ENCODE measurements around the gene PCBP4.

The PCBP4 gene

DNA sequence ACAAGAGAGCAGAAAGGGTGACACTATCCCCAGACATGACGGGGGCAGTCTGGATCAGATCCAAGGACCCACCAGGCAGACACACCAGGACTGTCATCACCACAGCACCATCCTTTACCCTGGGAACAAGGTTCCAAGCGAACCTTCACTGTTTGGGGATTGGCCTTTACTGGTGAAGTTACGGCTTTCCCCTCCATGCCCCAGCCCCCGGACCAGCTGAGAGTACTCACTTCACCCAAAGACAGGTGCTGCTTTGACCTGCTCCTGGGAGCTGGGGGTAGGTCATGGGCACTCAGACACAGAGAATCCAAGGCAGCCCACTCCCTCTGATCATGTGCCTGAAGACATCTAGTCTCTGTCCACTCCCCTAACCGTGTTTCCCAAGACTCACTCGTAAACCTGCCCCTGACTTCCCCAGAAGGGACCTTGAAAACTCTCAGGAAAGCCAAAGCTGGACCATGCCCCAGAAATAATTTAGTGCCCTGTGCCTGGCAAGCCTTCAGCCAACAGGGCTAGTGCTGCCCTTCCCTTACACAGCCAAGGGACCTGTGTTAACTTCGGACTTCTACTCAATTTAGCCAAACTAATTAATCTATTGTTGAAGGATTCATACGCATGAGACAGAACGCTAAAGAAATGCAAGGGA lies 28.4 kb downstream of the PCBP4 start (continued):
- TF ChIP-seq, protein P1, sequence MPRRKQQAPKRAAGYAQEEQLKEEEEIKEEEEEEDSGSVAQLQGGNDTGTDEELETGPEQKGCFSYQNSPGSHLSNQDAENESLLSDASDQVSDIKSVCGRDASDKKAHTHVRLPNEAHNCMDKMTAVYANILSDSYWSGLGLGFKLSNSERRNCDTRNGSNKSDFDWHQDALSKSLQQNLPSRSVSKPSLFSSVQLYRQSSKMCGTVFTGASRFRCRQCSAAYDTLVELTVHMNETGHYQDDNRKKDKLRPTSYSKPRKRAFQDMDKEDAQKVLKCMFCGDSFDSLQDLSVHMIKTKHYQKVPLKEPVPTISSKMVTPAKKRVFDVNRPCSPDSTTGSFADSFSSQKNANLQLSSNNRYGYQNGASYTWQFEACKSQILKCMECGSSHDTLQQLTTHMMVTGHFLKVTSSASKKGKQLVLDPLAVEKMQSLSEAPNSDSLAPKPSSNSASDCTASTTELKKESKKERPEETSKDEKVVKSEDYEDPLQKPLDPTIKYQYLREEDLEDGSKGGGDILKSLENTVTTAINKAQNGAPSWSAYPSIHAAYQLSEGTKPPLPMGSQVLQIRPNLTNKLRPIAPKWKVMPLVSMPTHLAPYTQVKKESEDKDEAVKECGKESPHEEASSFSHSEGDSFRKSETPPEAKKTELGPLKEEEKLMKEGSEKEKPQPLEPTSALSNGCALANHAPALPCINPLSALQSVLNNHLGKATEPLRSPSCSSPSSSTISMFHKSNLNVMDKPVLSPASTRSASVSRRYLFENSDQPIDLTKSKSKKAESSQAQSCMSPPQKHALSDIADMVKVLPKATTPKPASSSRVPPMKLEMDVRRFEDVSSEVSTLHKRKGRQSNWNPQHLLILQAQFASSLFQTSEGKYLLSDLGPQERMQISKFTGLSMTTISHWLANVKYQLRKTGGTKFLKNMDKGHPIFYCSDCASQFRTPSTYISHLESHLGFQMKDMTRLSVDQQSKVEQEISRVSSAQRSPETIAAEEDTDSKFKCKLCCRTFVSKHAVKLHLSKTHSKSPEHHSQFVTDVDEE (CRISPR knock-in tag; IDR thresholded peaks at IDR 0.05): no peak
- TF ChIP-seq, protein P2, sequence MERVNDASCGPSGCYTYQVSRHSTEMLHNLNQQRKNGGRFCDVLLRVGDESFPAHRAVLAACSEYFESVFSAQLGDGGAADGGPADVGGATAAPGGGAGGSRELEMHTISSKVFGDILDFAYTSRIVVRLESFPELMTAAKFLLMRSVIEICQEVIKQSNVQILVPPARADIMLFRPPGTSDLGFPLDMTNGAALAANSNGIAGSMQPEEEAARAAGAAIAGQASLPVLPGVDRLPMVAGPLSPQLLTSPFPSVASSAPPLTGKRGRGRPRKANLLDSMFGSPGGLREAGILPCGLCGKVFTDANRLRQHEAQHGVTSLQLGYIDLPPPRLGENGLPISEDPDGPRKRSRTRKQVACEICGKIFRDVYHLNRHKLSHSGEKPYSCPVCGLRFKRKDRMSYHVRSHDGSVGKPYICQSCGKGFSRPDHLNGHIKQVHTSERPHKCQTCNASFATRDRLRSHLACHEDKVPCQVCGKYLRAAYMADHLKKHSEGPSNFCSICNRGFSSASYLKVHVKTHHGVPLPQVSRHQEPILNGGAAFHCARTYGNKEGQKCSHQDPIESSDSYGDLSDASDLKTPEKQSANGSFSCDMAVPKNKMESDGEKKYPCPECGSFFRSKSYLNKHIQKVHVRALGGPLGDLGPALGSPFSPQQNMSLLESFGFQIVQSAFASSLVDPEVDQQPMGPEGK (CRISPR knock-in tag; IDR thresholded peaks at IDR 0.05; ENCODE audit: borderline replicate concordance): no peak

DNA sequence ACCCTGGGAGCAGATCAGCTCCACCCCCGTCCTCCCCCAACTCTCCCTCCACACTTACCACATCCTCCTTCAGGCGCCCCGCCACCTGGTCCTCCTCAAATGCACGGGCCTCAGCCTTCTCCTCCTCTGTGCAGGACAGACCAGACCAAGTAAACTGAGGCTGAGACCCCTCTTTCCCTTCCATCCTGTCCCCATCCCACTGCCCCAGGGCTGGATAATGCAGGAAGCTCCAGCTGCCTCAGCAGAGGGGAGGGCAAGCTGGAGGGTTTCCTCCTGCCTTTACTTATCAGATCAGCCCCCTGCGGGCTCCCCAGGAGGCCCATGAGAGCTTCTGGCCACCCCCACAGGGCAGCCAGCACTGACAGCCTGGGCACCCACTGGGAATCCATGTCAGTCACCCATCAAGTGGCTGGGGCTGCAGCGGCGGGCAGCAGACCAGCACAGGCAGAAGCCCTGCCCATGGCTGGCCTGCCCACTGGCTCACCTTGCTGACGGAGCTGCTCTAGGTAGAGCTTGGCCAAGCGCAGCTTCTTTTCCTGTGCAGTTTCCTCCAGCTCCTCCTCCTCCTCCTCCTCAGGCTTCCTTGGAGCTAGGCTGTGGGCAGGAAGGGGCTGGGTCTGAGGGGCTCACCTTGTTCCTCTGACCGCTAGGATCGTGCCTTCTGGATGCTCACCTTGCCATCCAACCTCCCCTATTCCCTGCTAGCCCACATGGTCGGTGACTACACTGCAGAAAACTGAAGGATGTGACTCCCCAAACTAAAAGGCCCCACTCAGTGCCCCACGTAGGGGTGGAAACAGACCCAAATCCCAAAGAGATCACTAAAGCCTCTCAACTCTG lies 29.4 kb downstream of the PCBP4 start:
- no peak for ATAC-seq
- TF ChIP-seq, protein P3, sequence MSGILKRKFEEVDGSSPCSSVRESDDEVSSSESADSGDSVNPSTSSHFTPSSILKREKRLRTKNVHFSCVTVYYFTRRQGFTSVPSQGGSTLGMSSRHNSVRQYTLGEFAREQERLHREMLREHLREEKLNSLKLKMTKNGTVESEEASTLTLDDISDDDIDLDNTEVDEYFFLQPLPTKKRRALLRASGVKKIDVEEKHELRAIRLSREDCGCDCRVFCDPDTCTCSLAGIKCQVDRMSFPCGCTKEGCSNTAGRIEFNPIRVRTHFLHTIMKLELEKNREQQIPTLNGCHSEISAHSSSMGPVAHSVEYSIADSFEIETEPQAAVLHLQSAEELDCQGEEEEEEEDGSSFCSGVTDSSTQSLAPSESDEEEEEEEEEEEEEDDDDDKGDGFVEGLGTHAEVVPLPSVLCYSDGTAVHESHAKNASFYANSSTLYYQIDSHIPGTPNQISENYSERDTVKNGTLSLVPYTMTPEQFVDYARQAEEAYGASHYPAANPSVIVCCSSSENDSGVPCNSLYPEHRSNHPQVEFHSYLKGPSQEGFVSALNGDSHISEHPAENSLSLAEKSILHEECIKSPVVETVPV (CRISPR knock-in tag; IDR thresholded peaks at IDR 0.05): no peak
- TF ChIP-seq RARB (CRISPR knock-in tag; IDR thresholded peaks at IDR 0.05): no peak
- TF ChIP-seq ZNF70 (CRISPR knock-in tag; IDR thresholded peaks at IDR 0.05): no peak
- TF ChIP-seq ZC3H10 (CRISPR knock-in tag; IDR thresholded peaks at IDR 0.05): no peak
- no peak for TF ChIP-seq TCF4 (CRISPR knock-in tag; IDR thresholded peaks at IDR 0.05; ENCODE audit: borderline replicate concordance)

DNA sequence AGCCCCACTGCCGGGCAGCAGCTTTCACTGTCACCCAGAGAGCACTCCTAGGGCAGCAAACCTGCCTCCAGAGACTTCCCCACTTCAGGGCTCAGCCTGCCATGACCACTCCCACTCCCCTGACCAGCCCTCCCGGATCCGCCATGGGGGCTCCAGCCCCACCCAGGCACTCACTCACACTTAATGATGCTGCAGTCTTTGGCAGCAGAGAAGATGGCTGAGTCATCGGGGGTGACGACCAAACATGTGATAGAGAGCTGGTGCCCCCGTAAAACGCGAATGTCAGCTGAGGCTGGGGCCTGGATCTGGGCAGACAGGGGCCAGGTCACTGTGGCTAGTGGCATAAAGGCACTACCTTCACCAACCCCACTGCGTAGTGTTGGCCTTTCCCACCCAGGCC lies 30.2 kb downstream of the PCBP4 start:
- TF ChIP-seq, protein P1 (CRISPR knock-in tag; IDR thresholded peaks at IDR 0.05): no peak
- TF ChIP-seq SNAI2 (CRISPR knock-in tag; IDR thresholded peaks at IDR 0.05) (no peak), ZFP3 (CRISPR knock-in tag; IDR thresholded peaks at IDR 0.05) (no peak), BACH2 (CRISPR knock-in tag; IDR thresholded peaks at IDR 0.05; ENCODE audit: borderline replicate concordance) (no peak), ZNF565 (CRISPR knock-in tag; conservative IDR thresholded peaks at IDR 0.05; ENCODE audit: low read depth) (no peak), GLIS3 (CRISPR knock-in tag; IDR thresholded peaks at IDR 0.05) (no peak), TOX (CRISPR knock-in tag; IDR thresholded peaks at IDR 0.05; ENCODE audit: borderline replicate concordance) (no peak), ESRRG (CRISPR knock-in tag; IDR thresholded peaks at IDR 0.05) (no peak), CSDC2 (CRISPR knock-in tag; IDR thresholded peaks at IDR 0.05) (no peak), ISL1 (CRISPR knock-in tag; IDR thresholded peaks at IDR 0.05) (no peak), RARB (CRISPR knock-in tag; IDR thresholded peaks at IDR 0.05) (no peak), OSR1 (CRISPR knock-in tag; IDR thresholded peaks at IDR 0.05) (no peak), ZNF70 (CRISPR knock-in tag; IDR thresholded peaks at IDR 0.05) (no peak), TCF4 (CRISPR knock-in tag; IDR thresholded peaks at IDR 0.05; ENCODE audit: borderline replicate concordance) (no peak)
- TF ChIP-seq, protein P4, sequence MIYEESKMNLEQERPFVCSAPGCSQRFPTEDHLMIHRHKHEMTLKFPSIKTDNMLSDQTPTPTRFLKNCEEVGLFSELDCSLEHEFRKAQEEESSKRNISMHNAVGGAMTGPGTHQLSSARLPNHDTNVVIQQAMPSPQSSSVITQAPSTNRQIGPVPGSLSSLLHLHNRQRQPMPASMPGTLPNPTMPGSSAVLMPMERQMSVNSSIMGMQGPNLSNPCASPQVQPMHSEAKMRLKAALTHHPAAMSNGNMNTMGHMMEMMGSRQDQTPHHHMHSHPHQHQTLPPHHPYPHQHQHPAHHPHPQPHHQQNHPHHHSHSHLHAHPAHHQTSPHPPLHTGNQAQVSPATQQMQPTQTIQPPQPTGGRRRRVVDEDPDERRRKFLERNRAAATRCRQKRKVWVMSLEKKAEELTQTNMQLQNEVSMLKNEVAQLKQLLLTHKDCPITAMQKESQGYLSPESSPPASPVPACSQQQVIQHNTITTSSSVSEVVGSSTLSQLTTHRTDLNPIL (CRISPR knock-in tag; IDR thresholded peaks at IDR 0.05; ENCODE audit: low read depth): no peak
- TF ChIP-seq, protein P2 (CRISPR knock-in tag; IDR thresholded peaks at IDR 0.05; ENCODE audit: borderline replicate concordance): no peak
- TF ChIP-seq, protein P5, sequence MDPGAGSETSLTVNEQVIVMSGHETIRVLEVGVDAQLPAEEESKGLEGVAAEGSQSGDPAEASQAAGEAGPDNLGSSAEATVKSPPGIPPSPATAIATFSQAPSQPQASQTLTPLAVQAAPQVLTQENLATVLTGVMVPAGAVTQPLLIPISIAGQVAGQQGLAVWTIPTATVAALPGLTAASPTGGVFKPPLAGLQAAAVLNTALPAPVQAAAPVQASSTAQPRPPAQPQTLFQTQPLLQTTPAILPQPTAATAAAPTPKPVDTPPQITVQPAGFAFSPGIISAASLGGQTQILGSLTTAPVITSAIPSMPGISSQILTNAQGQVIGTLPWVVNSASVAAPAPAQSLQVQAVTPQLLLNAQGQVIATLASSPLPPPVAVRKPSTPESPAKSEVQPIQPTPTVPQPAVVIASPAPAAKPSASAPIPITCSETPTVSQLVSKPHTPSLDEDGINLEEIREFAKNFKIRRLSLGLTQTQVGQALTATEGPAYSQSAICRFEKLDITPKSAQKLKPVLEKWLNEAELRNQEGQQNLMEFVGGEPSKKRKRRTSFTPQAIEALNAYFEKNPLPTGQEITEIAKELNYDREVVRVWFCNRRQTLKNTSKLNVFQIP (CRISPR knock-in tag; IDR thresholded peaks at IDR 0.05; ENCODE audit: borderline replicate concordance, low read depth): no peak
- TF ChIP-seq, protein P3 (CRISPR knock-in tag; IDR thresholded peaks at IDR 0.05): no peak
- no peak for ATAC-seq

All from SK-N-SH treated with all-trans-retinoic acid at 6 μM for 48 hours (cell line).